Parathyroid adenoma (tissue), 2 donors: Measurements from ENCODE around the gene ODC1.

ENCODE experiments used
- H2AFZ ChIP-seq: fragments of 300-600 bp; sonication (generic); one replicate; pipeline ENCODE4 v1.7.0; 2017; ENCODE audit warnings: antibody characterized with exemption, mild to moderate bottlenecking
- H3K27ac ChIP-seq: fragments of 300-600 bp; sonication (generic); one replicate; pipeline ENCODE4 v1.7.0; 2017
- H3K27me3 ChIP-seq: fragments of 300-600 bp; sonication (generic); one replicate; pipeline ENCODE4 v1.7.0; 2017; ENCODE audit warnings: low read length; ENCODE audit not compliant: control insufficient read depth, insufficient read depth
- H3K36me3 ChIP-seq: fragments of 300-600 bp; sonication (generic); one replicate; pipeline ENCODE4 v1.7.0; 2017; ENCODE audit warnings: low read length; ENCODE audit not compliant: control insufficient read depth, insufficient read depth
- H3K4me1 ChIP-seq: fragments of 300-600 bp; sonication (generic); one replicate; pipeline ENCODE4 v1.7.0; 2017; ENCODE audit warnings: control low read depth
- H3K4me2 ChIP-seq: fragments of 300-600 bp; sonication (generic); one replicate; pipeline ENCODE4 v1.7.0; 2017; ENCODE audit warnings: low read length
- H3K4me3 ChIP-seq: fragments of 300-600 bp; sonication (generic); one replicate; pipeline ENCODE4 v1.7.0; 2017; ENCODE audit warnings: low read depth, low read length
- H3K79me2 ChIP-seq: fragments of 300-600 bp; sonication (generic); one replicate; pipeline ENCODE4 v1.7.0; 2017; ENCODE audit warnings: control low read depth
- H3K9ac ChIP-seq: fragments of 300-600 bp; sonication (generic); one replicate; pipeline ENCODE4 v1.7.0; 2017; ENCODE audit warnings: mild to moderate bottlenecking
- H3K9me3 ChIP-seq: fragments of 300-600 bp; sonication (generic); one replicate; pipeline ENCODE4 v1.7.0; 2017; ENCODE audit warnings: low read length; ENCODE audit not compliant: control insufficient read depth
- TF ChIP-seq, protein P1 (sequence below): fragments of 300-600 bp; sonication (generic); IDR thresholded peaks from one replicate; pipeline ENCODE4 v1.7.0; 2017; ENCODE audit warnings: antibody characterized with exemption, mild to moderate bottlenecking
- donor health status: primary hyperparathyroidism.

The ODC1 gene

GRCh38 chr2:10390369-10390801 is 57.7 kb downstream of the ODC1 start:
- H3K27me3 ChIP-seq = no peaks in the 10 kb centered on the region
- H3K4me2 ChIP-seq = no peak overlapping the region
- H3K4me1 ChIP-seq = no peaks in the 10 kb centered on the region
- no peak overlapping the region for H3K9ac ChIP-seq
- H3K4me3 ChIP-seq = no peak overlapping the region
- no peaks in the 10 kb centered on the region for H3K9me3 ChIP-seq
- TF ChIP-seq, protein P1, sequence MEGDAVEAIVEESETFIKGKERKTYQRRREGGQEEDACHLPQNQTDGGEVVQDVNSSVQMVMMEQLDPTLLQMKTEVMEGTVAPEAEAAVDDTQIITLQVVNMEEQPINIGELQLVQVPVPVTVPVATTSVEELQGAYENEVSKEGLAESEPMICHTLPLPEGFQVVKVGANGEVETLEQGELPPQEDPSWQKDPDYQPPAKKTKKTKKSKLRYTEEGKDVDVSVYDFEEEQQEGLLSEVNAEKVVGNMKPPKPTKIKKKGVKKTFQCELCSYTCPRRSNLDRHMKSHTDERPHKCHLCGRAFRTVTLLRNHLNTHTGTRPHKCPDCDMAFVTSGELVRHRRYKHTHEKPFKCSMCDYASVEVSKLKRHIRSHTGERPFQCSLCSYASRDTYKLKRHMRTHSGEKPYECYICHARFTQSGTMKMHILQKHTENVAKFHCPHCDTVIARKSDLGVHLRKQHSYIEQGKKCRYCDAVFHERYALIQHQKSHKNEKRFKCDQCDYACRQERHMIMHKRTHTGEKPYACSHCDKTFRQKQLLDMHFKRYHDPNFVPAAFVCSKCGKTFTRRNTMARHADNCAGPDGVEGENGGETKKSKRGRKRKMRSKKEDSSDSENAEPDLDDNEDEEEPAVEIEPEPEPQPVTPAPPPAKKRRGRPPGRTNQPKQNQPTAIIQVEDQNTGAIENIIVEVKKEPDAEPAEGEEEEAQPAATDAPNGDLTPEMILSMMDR = no peak
- H2AFZ ChIP-seq = no peak overlapping the region
- peaks cover 6% of the 10 kb centered on the region for H3K79me2 ChIP-seq
- H3K36me3 ChIP-seq = no peaks in the 10 kb centered on the region
- H3K27ac ChIP-seq = no peak overlapping the region
